Gastroesophageal sphincter (tissue), 4 donors: ENCODE data around the gene HSPA1B. TPM values are rescaled to one million over a fixed set of nuclear protein-coding genes. Genes with fewer than 3 reads are reported as not detected.

Source experiments
- ATAC-seq: fragments of 150-250 bp; one replicate; pipeline ENCODE4 v1.9.1; 2016; ENCODE audit warnings: mild to moderate bottlenecking, moderate library complexity
- H3K27ac ChIP-seq, 4 donors: fragments of 200-600 bp; sonication (generic) in 3 of 4; 1 replicate in 3 of 4; 2 replicates in 1 of 4; pipeline ENCODE4 v1.5.1; 2016 to 2019
- H3K27me3 ChIP-seq: fragments of 200-600 bp; sonication (generic); one replicate; pipeline ENCODE4 v1.5.1; 2019
- H3K36me3 ChIP-seq, 2 donors: fragments of 200-600 bp; sonication (generic); one replicate each; pipeline ENCODE4 v1.5.1; 2019; ENCODE audit warnings: control low read depth in 1 of 2
- H3K4me1 ChIP-seq, 3 donors: fragments of 200-600 bp; sonication (generic); 1 replicate in 2 of 3; 2 replicates in 1 of 3; pipeline ENCODE4 v1.5.1; 2016 to 2019; ENCODE audit warnings: control low read depth in 2 of 3
- H3K4me3 ChIP-seq, 2 donors: fragments of 200-600 bp; sonication (generic); one replicate each; pipeline ENCODE4 v1.5.1; 2019; ENCODE audit warnings: mild to moderate bottlenecking in 1 of 2, moderate library complexity in 1 of 2
- H3K9me3 ChIP-seq, 3 donors: fragments of 200-600 bp; sonication (generic); one replicate each; pipeline ENCODE4 v1.5.1; 2017 to 2019; ENCODE audit warnings: control low read depth in 2 of 3
- CTCF ChIP-seq, 4 experiments: fragments of 200-600 bp in 2 of 4; fragments of 450-650 bp in 2 of 4; sonication (generic) in 1 of 4; IDR thresholded peaks; one replicate each; pipeline ENCODE4 v1.5.1; 2017 to 2019; ENCODE audit warnings: antibody characterized with exemption in 4 of 4, mild to moderate bottlenecking in 2 of 4, moderate library complexity in 2 of 4
- EP300 ChIP-seq: sonication (generic); formaldehyde crosslinking; IDR thresholded peaks from one replicate; pipeline ENCODE4 v1.6.1; 2017; ENCODE audit warnings: antibody characterized with exemption, mild to moderate bottlenecking
- POLR2A ChIP-seq, 2 donors: fragments of 450-650 bp; IDR thresholded peaks; one replicate each; pipeline ENCODE4 v1.6.1; 2017; ENCODE audit warnings: antibody characterized with exemption in 2 of 2, mild to moderate bottlenecking in 2 of 2, moderate library complexity in 1 of 2
- POLR2AphosphoS5 ChIP-seq: sonication (generic); formaldehyde crosslinking; IDR thresholded peaks from one replicate; pipeline ENCODE4 v1.6.1; 2017; ENCODE audit warnings: antibody characterized with exemption
- WGBS, 2 donors: methylation state at CpG; one replicate each; pipeline ENCODE4 v1.1.5; 2018; ENCODE audit warnings: low coverage in 1 of 2; 5-methylcytosine and 5-hydroxymethylcytosine counted together
- total RNA-seq, 4 donors: library from RNA; depleted of rRNA; stranded (reverse); fragments of >200 nt; gene quantifications; one replicate each; pipeline ENCODE4 v1.1.0, GENCODE V29; 2016

HSPA1B gene
- total RNA-seq, 4 donors from 2014 or later: 198 to 260 (median 219) TPM

- Histone ChIP-seq H3K27ac (peak overlapping the region in 3 of 4 donors; percentile 90 to 95 (median 95)), H3K36me3 (peaks cover 0 to under 1% of the 10 kb centered on the region in 2 donors), H3K9me3 (no peaks in the 10 kb centered on the region), H3K4me1 (peaks cover 4 to 54% (median 23%) of the 10 kb centered on the region in 3 donors), H3K27me3 (no peaks in the 10 kb centered on the region), H3K4me3 (peak overlapping the region; percentile 63 to 93)
- 68 to 72% methylated on average over 6 to 10 of the region's 15 CpGs for WGBS, 2 donors
- TF ChIP-seq POLR2AphosphoS5: peak; percentile 44
- no peak for TF ChIP-seq POLR2A (IDR thresholded peaks at IDR 0.05)
- no peak for ATAC-seq
Observed at GRCh38 chr6:31831350-31832215, 4.0 kb downstream of the HSPA1B start.

- WGBS, 2 donors: 0% methylated on average over 3 to 30 of the region's 59 CpGs
- Histone ChIP-seq H3K36me3 (peaks cover 0 to 31% of the 10 kb centered on the region in 2 donors), H3K9me3 (no peaks in the 10 kb centered on the region), H3K4me1 (peaks cover 4 to 78% (median 32%) of the 10 kb centered on the region in 3 donors), H3K4me3 (peak overlapping the region; percentile 81 to 86), H3K27me3 (no peaks in the 10 kb centered on the region), H3K27ac (peak overlapping the region; percentile 82 to 95 (median 94))
- TF ChIP-seq POLR2A (IDR thresholded peaks at IDR 0.05) (peak; percentile 57 to 59), CTCF (IDR thresholded peaks at IDR 0.05) (peak in 1 of 4 experiments; percentile 5), EP300 (no peak), POLR2AphosphoS5 (peak; percentile 63)
- peak; percentile 92 for ATAC-seq
Observed at GRCh38 chr6:31834367-31835250, 7.1 kb downstream of the HSPA1B start.

- Histone ChIP-seq H3K27ac (peak overlapping the region; percentile 7 to 95 (median 82)), H3K4me3 (peak overlapping the region; percentile 81 to 86), H3K4me1 (peaks cover 4 to 71% (median 29%) of the 10 kb centered on the region in 3 donors), H3K9me3 (no peaks in the 10 kb centered on the region), H3K27me3 (no peaks in the 10 kb centered on the region), H3K36me3 (peaks cover 0 to 46% of the 10 kb centered on the region in 2 donors)
- 11 to 41% methylated on average over 14 of the region's 14 CpGs for WGBS, 2 donors
- ATAC-seq: no peak
- TF ChIP-seq POLR2AphosphoS5 (no peak), EP300 (no peak), CTCF (IDR thresholded peaks at IDR 0.05) (no peak)
Observed at GRCh38 chr6:31836047-31836473, 8.5 kb downstream of the HSPA1B start.

GRCh38 chr6:31836474-31837368 lies 9.2 kb downstream of the HSPA1B start:
- H3K4me3 ChIP-seq: peak overlapping the region; percentile 8 to 86
- H3K9me3 ChIP-seq: no peaks in the 10 kb centered on the region
- 16 to 20% methylated on average over 3 to 7 of the region's 12 CpGs for WGBS, 2 donors
- peaks cover 4 to 65% (median 23%) of the 10 kb centered on the region in 3 donors for H3K4me1 ChIP-seq
- peak overlapping the region; percentile 7 to 95 (median 82) for H3K27ac ChIP-seq
- no peak for ATAC-seq
- H3K36me3 ChIP-seq: peaks cover 0 to 52% of the 10 kb centered on the region in 2 donors
- H3K27me3 ChIP-seq: no peaks in the 10 kb centered on the region
- no peak for TF ChIP-seq POLR2AphosphoS5
- TF ChIP-seq CTCF (IDR thresholded peaks at IDR 0.05): no peak
- no peak for TF ChIP-seq POLR2A (IDR thresholded peaks at IDR 0.05)
- TF ChIP-seq EP300: no peak
